Kidney epithelial cell (primary cell): ENCODE data around the gene ZNF407. TPM values are rescaled to one million over a fixed set of nuclear protein-coding genes. Genes with fewer than 3 reads are reported as not detected.

ENCODE experiments used
- DNase-seq: peaks from one replicate; pipeline ENCODE4 v3.0.0-alpha.2; 2010; ENCODE audit warnings: low read depth
- H3K27me3 ChIP-seq: 2 replicates; pipeline ENCODE4 v1.6.0; 2011; ENCODE audit warnings: low read length; ENCODE audit not compliant: control insufficient read depth, insufficient read depth
- H3K36me3 ChIP-seq: 2 replicates; pipeline ENCODE4 v1.5.1; 2011; ENCODE audit warnings: low read length; ENCODE audit not compliant: control insufficient read depth, insufficient read depth
- H3K4me3 ChIP-seq: 2 replicates; pipeline ENCODE4 v1.5.1; 2011; ENCODE audit warnings: low read depth, mild to moderate bottlenecking, control low read depth, low read length
- CTCF ChIP-seq: IDR thresholded peaks from 2 replicates; pipeline ENCODE4 v1.5.1; 2011; ENCODE audit warnings: mild to moderate bottlenecking, moderate library complexity, low read length, control low read depth, inconsistent platforms; ENCODE audit not compliant: insufficient read depth, poor library complexity, severe bottlenecking
- total RNA-seq: library from RNA; depleted of rRNA; stranded (reverse); fragments of >200 nt; gene quantifications from 2 replicates; pipeline ENCODE4 v1.2.3, GENCODE V29; 2015

Gene ZNF407
- total RNA-seq, 1 donor from 2014 or later = 8.2 TPM

- TF ChIP-seq CTCF = no peak
- H3K36me3 ChIP-seq = no peaks in the 10 kb centered on the region
- no peaks in the 10 kb centered on the region for H3K27me3 ChIP-seq
- no peak overlapping the region for H3K4me3 ChIP-seq
- DNase-seq = no peak
Measured at GRCh38 chr18:74818516-74819175, 221.0 kb downstream of the ZNF407 start.

GRCh38 chr18:74819433-74820059, 221.9 kb downstream of the ZNF407 start:
- Histone ChIP-seq H3K36me3 (no peaks in the 10 kb centered on the region), H3K4me3 (no peak overlapping the region), H3K27me3 (no peaks in the 10 kb centered on the region)
- no peak for DNase-seq
- TF ChIP-seq CTCF = peak; percentile 61

GRCh38 chr18:74820160-74820780, 222.6 kb downstream of the ZNF407 start:
- no peak for TF ChIP-seq CTCF
- H3K4me3 ChIP-seq = no peak overlapping the region
- DNase-seq = no peak
- H3K27me3 ChIP-seq = no peaks in the 10 kb centered on the region
- no peaks in the 10 kb centered on the region for H3K36me3 ChIP-seq

- H3K27me3 ChIP-seq = no peaks in the 10 kb centered on the region
- no peak for TF ChIP-seq CTCF
- no peak overlapping the region for H3K4me3 ChIP-seq
- H3K36me3 ChIP-seq = no peaks in the 10 kb centered on the region
- DNase-seq = no peak
Measured at GRCh38 chr18:74825460-74825859, 227.8 kb downstream of the ZNF407 start.

- no peak for TF ChIP-seq CTCF
- DNase-seq = no peak
- Histone ChIP-seq H3K36me3 (no peaks in the 10 kb centered on the region), H3K27me3 (no peaks in the 10 kb centered on the region), H3K4me3 (no peak overlapping the region)
Measured at GRCh38 chr18:74826572-74826971, 228.9 kb downstream of the ZNF407 start.
